Measurements from ENCODE around the gene EDNRA.
A peak's percentile ranks its signal among the peaks of the same experiment; 100 is the strongest.

EDNRA gene

GRCh38 chr4:147485167-147485566, 4.3 kb downstream of the EDNRA start:
- no peak for DNase-seq (ENCODE audit: low spot score)
- no peak for TF ChIP-seq CTCF (IDR thresholded peaks at IDR 0.05; ENCODE audit: extremely low read depth, missing control alignments)

GRCh38 chr4:147487616-147488015, 6.7 kb downstream of the EDNRA start:
- no peak for TF ChIP-seq CTCF (IDR thresholded peaks at IDR 0.05; ENCODE audit: extremely low read depth, missing control alignments)
- DNase-seq (ENCODE audit: low spot score), result no peak

GRCh38 chr4:147488556-147488955, 7.7 kb downstream of the EDNRA start:
- no peak for DNase-seq (ENCODE audit: low spot score)
- TF ChIP-seq CTCF (IDR thresholded peaks at IDR 0.05; ENCODE audit: extremely low read depth, missing control alignments), result no peak

- DNase-seq (ENCODE audit: low spot score), result no peak
- no peak for TF ChIP-seq CTCF (IDR thresholded peaks at IDR 0.05; ENCODE audit: extremely low read depth, missing control alignments)
Measured at GRCh38 chr4:147491086-147491485, 10.2 kb downstream of the EDNRA start.

- no peak for TF ChIP-seq CTCF (IDR thresholded peaks at IDR 0.05; ENCODE audit: extremely low read depth, missing control alignments)
Measured at GRCh38 chr4:147492306-147492705, 11.4 kb downstream of the EDNRA start.

GRCh38 chr4:147492761-147493160, 11.9 kb downstream of the EDNRA start:
- DNase-seq (ENCODE audit: low spot score), result peak; percentile 14
- no peak for TF ChIP-seq CTCF (IDR thresholded peaks at IDR 0.05; ENCODE audit: extremely low read depth, missing control alignments)

More at GRCh38 chr4:147492306-147492705, 11.4 kb downstream of the EDNRA start:
- no peak for DNase-seq (ENCODE audit: low spot score)

- DNase-seq (ENCODE audit: low spot score), result no peak
Measured at GRCh38 chr4:147493307-147493706, 12.4 kb downstream of the EDNRA start.

More at GRCh38 chr4:147493307-147493706, 12.4 kb downstream of the EDNRA start:
- no peak for TF ChIP-seq CTCF (IDR thresholded peaks at IDR 0.05; ENCODE audit: extremely low read depth, missing control alignments)

All from GM20000 (cell line).